A549 (cell line): ENCODE data around the gene ATP11A. TPM values are rescaled to one million over a fixed set of nuclear protein-coding genes. Genes with fewer than 3 reads are reported as not detected.

ENCODE experiments used
- ATAC-seq, 2 experiments: fragments of 200-7000 bp in 1 of 2; fragments of >200 bp in 1 of 2; cut with Nextera tagmentation in 1 of 2; cut with Tn5 transposase in 1 of 2; 3 replicates each; pipeline versions ENCODE4 v1.8.0 to v1.9.1; 2018 to 2020; ENCODE audit warnings: mild to moderate bottlenecking in 1 of 2, moderate library complexity in 1 of 2
- CTCF ChIA-PET: fragments of 300-600 bp; sonication (Branson Sonifier 250); formaldehyde crosslinking; extraction: SDS; loops from one replicate; lab custom pipeline; 2021; ENCODE audit warnings: antibody characterized with exemption, inconsistent platforms; lab: Yijun Ruan, JAX
- POLR2A ChIA-PET: fragments of 350-600 bp; formaldehyde crosslinking; extraction: SDS; loops from one replicate; lab custom pipeline; 2021; ENCODE audit warnings: antibody characterized with exemption, inconsistent platforms; lab: Yijun Ruan, JAX
- DNase-seq, 2 experiments: peaks; one replicate each; pipeline versions ENCODE4 v3.0.0 to v3.0.0-alpha.2; 2011 to 2016; ENCODE audit warnings: low read depth in 1 of 2, low spot score in 1 of 2
- FAIRE-seq: peaks from 2 replicates; lab custom pipeline; 2011; peaks lifted over from hg19 to GRCh38; lab: Jason Lieb, UNC
- H3K27ac ChIP-seq, 2 experiments: fragments of >200 bp; sonication (Bioruptor Twin); formaldehyde crosslinking; 3 replicates each; pipeline ENCODE4 v1.5.1; 2016 to 2017
- H3K4me1 ChIP-seq: fragments of >200 bp; sonication (Bioruptor Twin); formaldehyde crosslinking; 3 replicates; pipeline ENCODE4 v1.6.1; 2016
- H3K4me2 ChIP-seq: fragments of >200 bp; sonication (Bioruptor Twin); formaldehyde crosslinking; 3 replicates; pipeline ENCODE4 v1.6.1; 2016
- H3K4me3 ChIP-seq: fragments of >200 bp; sonication (Bioruptor Twin); formaldehyde crosslinking; 3 replicates; pipeline ENCODE4 v1.5.1; 2016
- H3K9me3 ChIP-seq: fragments of >200 bp; sonication (Bioruptor Twin); formaldehyde crosslinking; 3 replicates; pipeline ENCODE4 v1.6.1; 2016
- CBX8 ChIP-seq: fragments of 200-600 bp; sonication (generic); IDR thresholded peaks from 2 replicates; pipeline ENCODE4 v1.6.1; 2016
- CHD4 ChIP-seq: fragments of 200-600 bp; sonication (generic); IDR thresholded peaks from 2 replicates; pipeline ENCODE4 v1.6.1; 2016; ENCODE audit warnings: antibody characterized with exemption, mild to moderate bottlenecking, borderline replicate concordance
- EHF ChIP-seq: fragments of 250-450 bp; sonication (Bioruptor Pico); IDR thresholded peaks from 2 replicates; pipeline ENCODE4 v1.5.0; 2020; ENCODE audit warnings: mild to moderate bottlenecking
- ELK1 ChIP-seq: fragments of 150-350 bp; IDR thresholded peaks from 2 replicates; pipeline ENCODE4 v1.6.1; 2014; ENCODE audit warnings: low read depth, mild to moderate bottlenecking, low read length
- FOSB ChIP-seq: fragments of 250-450 bp; sonication (Bioruptor Pico); IDR thresholded peaks from 2 replicates; pipeline ENCODE4 v1.5.0; 2020; ENCODE audit warnings: mild to moderate bottlenecking, moderate library complexity
- FOSL2 ChIP-seq, 2 experiments: fragments of 450-650 bp in 1 of 2; fragments of >200 bp in 1 of 2; sonication (Bioruptor Twin) in 1 of 2; formaldehyde crosslinking; IDR thresholded peaks; 2 replicates each; pipeline versions ENCODE4 v1.5.0 to v1.6.1; 2016 to 2020; ENCODE audit warnings: mild to moderate bottlenecking in 1 of 2, moderate library complexity in 1 of 2
- GATA3 ChIP-seq: IDR thresholded peaks from 2 replicates; pipeline ENCODE4 v1.6.1; 2012; ENCODE audit warnings: borderline replicate concordance
- HDAC2 ChIP-seq: fragments of 200-600 bp; sonication (generic); IDR thresholded peaks from 2 replicates; pipeline ENCODE4 v1.6.1; 2016
- HOXB5 ChIP-seq: fragments of 250-450 bp; sonication (Bioruptor Pico); IDR thresholded peaks from 2 replicates; pipeline ENCODE4 v1.5.0; 2020; ENCODE audit warnings: mild to moderate bottlenecking, moderate library complexity
- MAFK ChIP-seq: fragments of 450-650 bp; IDR thresholded peaks from 2 replicates; pipeline ENCODE4 v1.6.1; 2014; ENCODE audit not compliant: partially characterized antibody
- MYC ChIP-seq: IDR thresholded peaks from 2 replicates; pipeline ENCODE4 v1.6.1; 2012; ENCODE audit warnings: mild to moderate bottlenecking, inconsistent platforms, low read length, improper control_type of control experiment, borderline replicate concordance
- PHF8 ChIP-seq: fragments of 200-600 bp; sonication (generic); IDR thresholded peaks from 2 replicates; pipeline ENCODE4 v1.6.1; 2016; ENCODE audit warnings: low read depth, mild to moderate bottlenecking, antibody characterized with exemption, moderate library complexity, borderline replicate concordance
- POLR2A ChIP-seq: IDR thresholded peaks from 2 replicates; pipeline ENCODE4 v1.6.1; 2012; ENCODE audit warnings: mild to moderate bottlenecking, low read length
- POLR2AphosphoS2 ChIP-seq: conservative IDR thresholded peaks from 2 replicates; pipeline ENCODE4 v1.6.1; 2012; ENCODE audit warnings: low read length, improper control_type of control experiment, inconsistent platforms
- RARB ChIP-seq: fragments of 250-450 bp; sonication (Bioruptor Pico); IDR thresholded peaks from 2 replicates; pipeline ENCODE4 v1.8.0; 2021; ENCODE audit warnings: mild to moderate bottlenecking, moderate library complexity
- RCOR1 ChIP-seq: fragments of 150-350 bp; IDR thresholded peaks from 2 replicates; pipeline ENCODE4 v1.6.1; 2014; ENCODE audit warnings: antibody characterized with exemption, low read length, low read depth
- RNF2 ChIP-seq: fragments of 200-600 bp; sonication (generic); IDR thresholded peaks from 2 replicates; pipeline ENCODE4 v1.6.1; 2016; ENCODE audit warnings: low read depth, mild to moderate bottlenecking, antibody characterized with exemption, moderate library complexity, borderline replicate concordance
- SREBF2 ChIP-seq: fragments of 450-650 bp; IDR thresholded peaks from 2 replicates; pipeline ENCODE4 v1.6.1; 2014; ENCODE audit warnings: mild to moderate bottlenecking, moderate library complexity
- TP53 ChIP-seq: fragments of 250-450 bp; sonication (Bioruptor Pico); IDR thresholded peaks from 2 replicates; pipeline ENCODE4 v1.5.0; 2021; ENCODE audit warnings: mild to moderate bottlenecking, moderate library complexity
- ZFP36 ChIP-seq: fragments of 450-650 bp; IDR thresholded peaks from 2 replicates; pipeline ENCODE4 v1.6.1; 2014; ENCODE audit warnings: borderline replicate concordance; ENCODE audit not compliant: partially characterized antibody
- ZNF302 ChIP-seq: fragments of 250-450 bp; sonication (Bioruptor Pico); IDR thresholded peaks from 2 replicates; pipeline ENCODE4 v1.9.0; 2021; ENCODE audit warnings: inconsistent platforms, mild to moderate bottlenecking, moderate library complexity
- ZSCAN20 ChIP-seq: fragments of 250-450 bp; sonication (Bioruptor Pico); IDR thresholded peaks from 2 replicates; pipeline ENCODE4 v1.8.0; 2022; ENCODE audit warnings: mild to moderate bottlenecking, moderate library complexity
- WGBS: methylation state at CpG from one replicate; pipeline ENCODE4 v1.1.6; 2017; ENCODE audit errors: missing lambda C conversion rate; 5-methylcytosine and 5-hydroxymethylcytosine counted together
- polyA plus RNA-seq, 4 experiments: library from polyadenylated mRNA; depleted of rRNA in 3 of 4; stranded (reverse); fragments of >200 nt; fragmentation: RNase III in 1 of 4; extraction: RNeasy Plus Mini Kit Qiagen cat#74134 plus additional on column Dnase treatment in 1 of 4; gene quantifications; 2 replicates in 3 of 4; 3 replicates in 1 of 4; pipeline ENCODE4 v1.2.3, GENCODE V29; 2011 to 2017
- TF ChIP-seq, protein P1 (sequence below): IDR thresholded peaks from 2 replicates; pipeline ENCODE4 v1.6.1; 2012
- TF ChIP-seq, protein P2 (sequence below): fragments of >200 bp; sonication (Bioruptor Twin); formaldehyde crosslinking; IDR thresholded peaks from 2 replicates; pipeline ENCODE4 v1.6.1; 2016
- TF ChIP-seq, protein P3 (sequence below): fragments of >200 bp; sonication (Bioruptor Twin); formaldehyde crosslinking; IDR thresholded peaks from 3 replicates; pipeline ENCODE4 v1.6.1; 2016

The ATP11A gene
- polyA plus RNA-seq, 2 of the 4 experiments (the other 2 are of a cell fraction): 4.1 to 8.0 TPM

DNA sequence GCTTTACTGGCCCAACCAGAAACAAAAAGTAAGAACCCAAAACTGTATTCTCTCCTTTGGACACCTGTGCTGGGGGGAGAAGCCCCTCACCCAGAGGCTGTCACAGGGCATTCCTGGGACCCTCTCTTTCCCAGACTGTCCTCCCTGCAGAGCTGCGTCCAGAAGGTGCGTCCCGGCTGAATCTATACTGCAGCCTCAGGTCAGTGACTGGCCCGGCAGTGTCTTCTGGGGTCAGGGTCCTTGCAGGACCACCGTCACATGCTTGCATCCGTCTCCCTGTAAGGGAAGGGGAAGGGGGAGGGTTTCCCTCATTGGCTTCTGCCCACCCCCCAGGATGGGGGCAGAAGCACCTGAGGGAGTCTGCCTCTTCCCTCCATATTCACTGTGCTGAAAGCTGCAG, 76.5 kb downstream of the ATP11A start:
- ChIA-PET CTCF (no interaction called here), POLR2A (no interaction called here)
- Histone ChIP-seq H3K4me2 (no peak overlapping the region), H3K27ac (no peak overlapping the region), H3K9me3 (no peaks in the 10 kb centered on the region), H3K4me1 (no peaks in the 10 kb centered on the region), H3K4me3 (no peak overlapping the region)
- WGBS: 94% methylated on average over 4 of the region's 6 CpGs
- TF ChIP-seq GATA3 (no peak), EHF (CRISPR knock-in tag) (no peak), POLR2AphosphoS2 (no peak), CBX8 (no peak)
- FAIRE-seq (no peak), DNase-seq (no peak), ATAC-seq (no peak)

DNA sequence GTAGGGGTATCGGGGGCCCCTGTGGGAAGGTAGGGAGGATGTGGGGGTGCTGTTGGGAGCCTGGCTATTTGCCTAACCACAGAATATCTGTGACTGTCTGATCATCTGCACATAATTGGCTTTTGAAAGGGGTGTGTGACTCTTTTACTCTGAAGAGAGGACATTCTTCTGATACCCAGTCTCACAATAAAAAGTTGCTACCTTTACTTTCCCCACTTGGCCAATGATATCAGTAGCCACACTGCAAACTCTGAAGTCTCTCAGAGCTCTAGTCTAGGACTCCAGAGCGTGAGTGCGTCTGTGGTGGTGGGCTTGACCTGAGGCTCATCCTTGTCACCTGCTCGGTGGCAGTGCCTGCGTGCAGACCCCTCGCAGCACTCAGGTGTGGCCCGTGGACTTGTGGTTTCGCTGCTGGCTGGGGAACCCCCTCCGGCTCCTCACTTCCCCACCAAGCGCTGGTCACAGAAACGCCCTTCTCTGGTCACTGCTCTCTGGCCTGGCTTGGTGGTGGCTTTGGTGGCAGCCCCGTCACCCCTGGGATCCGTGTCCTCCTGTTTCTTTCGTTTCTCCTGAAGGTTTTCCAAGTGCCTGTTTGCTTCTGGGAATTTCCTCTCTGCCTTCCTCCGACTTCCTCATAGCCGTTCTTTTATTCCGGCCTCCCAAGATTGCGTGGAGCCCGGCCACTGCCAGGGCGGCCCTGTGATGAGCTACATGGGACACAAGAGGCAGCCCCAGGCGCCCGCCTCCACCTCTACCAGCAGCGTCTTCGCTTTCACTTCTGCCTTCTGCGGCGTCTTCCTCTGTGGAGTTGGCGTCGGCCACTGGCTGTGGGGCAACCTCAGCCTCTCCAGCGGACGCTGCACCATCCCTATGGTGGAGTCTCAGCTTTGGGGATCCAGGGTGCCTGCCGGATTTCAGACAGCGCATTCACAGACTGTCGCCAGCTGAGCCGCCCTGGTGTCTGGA, 78.0 kb downstream of the ATP11A start:
- no peak for TF ChIP-seq RNF2
- TF ChIP-seq SREBF2: no peak
- no peak for TF ChIP-seq ZFP36
- no peak for TF ChIP-seq POLR2A
- no peak for TF ChIP-seq ZNF302 (CRISPR knock-in tag)
- TF ChIP-seq POLR2AphosphoS2: no peak
- no peak for TF ChIP-seq MYC
- no peak overlapping the region for H3K27ac ChIP-seq
- no peak for FAIRE-seq
- H3K4me3 ChIP-seq: no peak overlapping the region
- POLR2A ChIA-PET: no interaction called here
- no peak overlapping the region for H3K4me2 ChIP-seq
- no peaks in the 10 kb centered on the region for H3K9me3 ChIP-seq
- DNase-seq: no peak
- ATAC-seq: no peak
- WGBS: 87% methylated on average over 32 of the region's 34 CpGs
- H3K4me1 ChIP-seq: no peaks in the 10 kb centered on the region
- CTCF ChIA-PET: no interaction called here

- ChIA-PET POLR2A (no interaction called here), CTCF (no interaction called here)
- Histone ChIP-seq H3K27ac (no peak overlapping the region), H3K4me3 (no peak overlapping the region), H3K4me2 (no peak overlapping the region), H3K4me1 (no peaks in the 10 kb centered on the region), H3K9me3 (no peaks in the 10 kb centered on the region)
- FAIRE-seq (no peak), DNase-seq (no peak), ATAC-seq (no peak)
- 87% methylated on average over 12 of the region's 25 CpGs for WGBS
- no peak for TF ChIP-seq ELK1
- no peak for TF ChIP-seq PHF8
- TF ChIP-seq ZSCAN20: no peak
- no peak for TF ChIP-seq ZFP36
- TF ChIP-seq, protein P1, sequence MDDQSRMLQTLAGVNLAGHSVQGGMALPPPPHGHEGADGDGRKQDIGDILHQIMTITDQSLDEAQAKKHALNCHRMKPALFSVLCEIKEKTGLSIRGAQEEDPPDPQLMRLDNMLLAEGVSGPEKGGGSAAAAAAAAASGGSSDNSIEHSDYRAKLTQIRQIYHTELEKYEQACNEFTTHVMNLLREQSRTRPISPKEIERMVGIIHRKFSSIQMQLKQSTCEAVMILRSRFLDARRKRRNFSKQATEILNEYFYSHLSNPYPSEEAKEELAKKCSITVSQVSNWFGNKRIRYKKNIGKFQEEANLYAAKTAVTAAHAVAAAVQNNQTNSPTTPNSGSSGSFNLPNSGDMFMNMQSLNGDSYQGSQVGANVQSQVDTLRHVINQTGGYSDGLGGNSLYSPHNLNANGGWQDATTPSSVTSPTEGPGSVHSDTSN: no peak
- no peak for TF ChIP-seq FOSB
- TF ChIP-seq MAFK: no peak
- no peak for TF ChIP-seq CHD4
- no peak for TF ChIP-seq FOSL2 (IDR thresholded peaks at IDR 0.05)
- TF ChIP-seq FOSL2 (CRISPR knock-in tag; IDR thresholded peaks at IDR 0.05): no peak
- TF ChIP-seq TP53: no peak
- TF ChIP-seq, protein P2, sequence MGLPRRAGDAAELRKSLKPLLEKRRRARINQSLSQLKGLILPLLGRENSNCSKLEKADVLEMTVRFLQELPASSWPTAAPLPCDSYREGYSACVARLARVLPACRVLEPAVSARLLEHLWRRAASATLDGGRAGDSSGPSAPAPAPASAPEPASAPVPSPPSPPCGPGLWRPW: no peak
- TF ChIP-seq, protein P3, sequence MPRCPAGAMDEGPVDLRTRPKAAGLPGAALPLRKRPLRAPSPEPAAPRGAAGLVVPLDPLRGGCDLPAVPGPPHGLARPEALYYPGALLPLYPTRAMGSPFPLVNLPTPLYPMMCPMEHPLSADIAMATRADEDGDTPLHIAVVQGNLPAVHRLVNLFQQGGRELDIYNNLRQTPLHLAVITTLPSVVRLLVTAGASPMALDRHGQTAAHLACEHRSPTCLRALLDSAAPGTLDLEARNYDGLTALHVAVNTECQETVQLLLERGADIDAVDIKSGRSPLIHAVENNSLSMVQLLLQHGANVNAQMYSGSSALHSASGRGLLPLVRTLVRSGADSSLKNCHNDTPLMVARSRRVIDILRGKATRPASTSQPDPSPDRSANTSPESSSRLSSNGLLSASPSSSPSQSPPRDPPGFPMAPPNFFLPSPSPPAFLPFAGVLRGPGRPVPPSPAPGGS: no peak
- no peak for TF ChIP-seq RCOR1
- TF ChIP-seq RARB (CRISPR knock-in tag): no peak
- TF ChIP-seq CBX8: no peak
- no peak for TF ChIP-seq HOXB5 (CRISPR knock-in tag)
- TF ChIP-seq HDAC2: no peak
Observed at GRCh38 chr13:112768795-112769481, 79.1 kb downstream of the ATP11A start.
